HCT116 (cell line): ENCODE measurements around the gene CBFA2T2.

Experiments used
- CEBPB ChIP-seq: IDR thresholded peaks from 2 replicates; pipeline ENCODE4 v1.6.1; 2012; ENCODE audit warnings: low read depth
- CTCF ChIP-seq, 3 experiments: fragments of 200-600 bp in 1 of 3; sonication (generic) in 1 of 3; IDR thresholded peaks in 2 of 3; conservative IDR thresholded peaks in 1 of 3; 2 replicates each; pipeline ENCODE4 v1.5.1; 2012 to 2017; ENCODE audit warnings: low read depth in 2 of 3, low read length in 2 of 3, antibody characterized with exemption in 1 of 3, borderline replicate concordance in 1 of 3, control low read depth in 1 of 3, mild to moderate bottlenecking in 1 of 3, mixed read lengths in 1 of 3, mixed run types in 1 of 3, moderate library complexity in 1 of 3; ENCODE audit not compliant: insufficient read depth in 1 of 3
- EZH2phosphoT487 ChIP-seq: fragments of 200-600 bp; IDR thresholded peaks from 2 replicates; pipeline ENCODE4 v1.6.1; 2018; ENCODE audit warnings: antibody characterized with exemption, borderline replicate concordance
- POLR2A ChIP-seq: IDR thresholded peaks from 2 replicates; pipeline ENCODE4 v1.7.0; 2011; ENCODE audit warnings: borderline replicate concordance; ENCODE audit not compliant: insufficient read depth, insufficient read length; ENCODE audit errors: extremely low read depth
- ZBTB33 ChIP-seq: IDR thresholded peaks from 2 replicates; pipeline ENCODE4 v1.6.1; 2011; ENCODE audit warnings: mild to moderate bottlenecking, low read length, moderate library complexity; ENCODE audit not compliant: insufficient replicate concordance; ENCODE audit errors: extremely low read depth
- ZNF274 ChIP-seq: fragments of 200-500 bp; sonication (Bioruptor generic); IDR thresholded peaks from 2 replicates; pipeline ENCODE4 v1.6.1; 2014; ENCODE audit warnings: mild to moderate bottlenecking, low read depth, low read length, inconsistent platforms

GRCh38 chr20:33629533-33629932 is 139.6 kb downstream of the CBFA2T2 start:
- no peak for TF ChIP-seq ZNF274
- TF ChIP-seq CTCF (IDR thresholded peaks at IDR 0.05 in 2 of 3, conservative IDR thresholded peaks at IDR 0.05 in 1 of 3; ENCODE audit: borderline replicate concordance in 1 of 3, insufficient read depth in 1 of 3, low read depth in 2 of 3, low read length in 2 of 3) = no peak
- no peak for TF ChIP-seq POLR2A
- no peak for TF ChIP-seq ZBTB33
- no peak for TF ChIP-seq EZH2phosphoT487
- no peak for TF ChIP-seq CEBPB
